Measurements from ENCODE around the gene MX2. TPM values are rescaled to one million over a fixed set of nuclear protein-coding genes. Genes with fewer than 3 reads are reported as not detected.

MX2 gene
- total RNA-seq, 1 donor from 2014 or later, result 5.4 TPM

DNA sequence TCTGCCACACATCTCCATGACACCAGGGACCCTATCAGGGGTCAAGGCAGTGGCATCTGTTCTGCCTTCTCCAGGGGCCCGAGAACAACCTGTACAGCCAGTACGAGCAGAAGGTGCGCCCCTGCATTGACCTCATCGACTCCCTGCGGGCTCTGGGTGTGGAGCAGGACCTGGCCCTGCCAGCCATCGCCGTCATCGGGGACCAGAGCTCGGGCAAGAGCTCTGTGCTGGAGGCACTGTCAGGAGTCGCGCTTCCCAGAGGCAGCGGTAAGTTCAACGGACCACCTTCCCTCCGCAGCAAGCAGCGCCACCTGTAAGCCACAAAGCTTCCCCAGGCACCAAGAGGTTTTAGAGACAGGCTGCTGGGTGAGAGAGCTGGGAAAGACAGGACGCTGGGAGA, 15.9 kb downstream of the MX2 start:
- no peak for TF ChIP-seq CTCF (IDR thresholded peaks at IDR 0.05; ENCODE audit: unreplicated experiment)
- Mint-ChIP-seq H3K27me3 (ENCODE audit: unreplicated experiment) (peaks cover 15% of the 10 kb centered on the region), H3K4me3 (ENCODE audit: unreplicated experiment) (no peak overlapping the region), H3K27ac (ENCODE audit: unreplicated experiment) (no peak overlapping the region), H3K4me1 (ENCODE audit: unreplicated experiment) (no peaks in the 10 kb centered on the region), H3K9me3 (ENCODE audit: unreplicated experiment) (no peaks in the 10 kb centered on the region), H3K36me3 (ENCODE audit: low read depth, unreplicated experiment) (no peaks in the 10 kb centered on the region)
- DNase-seq (ENCODE audit: low spot score), result no peak

DNA sequence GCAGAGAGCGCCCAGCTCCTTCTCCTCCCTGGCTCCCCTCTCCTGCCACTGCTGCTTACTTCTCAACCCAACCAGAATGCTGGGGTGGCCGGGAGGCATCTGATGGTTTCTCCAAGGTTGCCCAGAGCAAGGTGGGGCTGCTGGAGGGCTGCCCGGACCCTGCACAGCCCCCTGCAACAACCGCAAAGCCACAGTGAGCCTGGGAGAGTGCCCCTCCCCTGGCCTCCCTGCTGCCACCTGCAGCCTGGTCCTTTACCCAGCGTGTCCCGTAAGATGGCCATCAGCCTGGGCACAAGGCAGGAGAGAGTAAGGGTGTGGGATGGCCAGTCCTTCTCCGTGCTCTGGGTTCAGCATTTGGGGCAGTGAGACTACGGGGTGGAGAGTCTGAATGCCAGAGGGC, 17.0 kb downstream of the MX2 start:
- Mint-ChIP-seq H3K27ac (ENCODE audit: unreplicated experiment) (no peak overlapping the region), H3K9me3 (ENCODE audit: unreplicated experiment) (no peaks in the 10 kb centered on the region), H3K36me3 (ENCODE audit: low read depth, unreplicated experiment) (peaks cover 1% of the 10 kb centered on the region), H3K4me1 (ENCODE audit: unreplicated experiment) (no peaks in the 10 kb centered on the region), H3K27me3 (ENCODE audit: unreplicated experiment) (peaks cover 15% of the 10 kb centered on the region), H3K4me3 (ENCODE audit: unreplicated experiment) (no peak overlapping the region)
- no peak for DNase-seq (ENCODE audit: low spot score)
- TF ChIP-seq CTCF (IDR thresholded peaks at IDR 0.05; ENCODE audit: unreplicated experiment), result no peak

DNA sequence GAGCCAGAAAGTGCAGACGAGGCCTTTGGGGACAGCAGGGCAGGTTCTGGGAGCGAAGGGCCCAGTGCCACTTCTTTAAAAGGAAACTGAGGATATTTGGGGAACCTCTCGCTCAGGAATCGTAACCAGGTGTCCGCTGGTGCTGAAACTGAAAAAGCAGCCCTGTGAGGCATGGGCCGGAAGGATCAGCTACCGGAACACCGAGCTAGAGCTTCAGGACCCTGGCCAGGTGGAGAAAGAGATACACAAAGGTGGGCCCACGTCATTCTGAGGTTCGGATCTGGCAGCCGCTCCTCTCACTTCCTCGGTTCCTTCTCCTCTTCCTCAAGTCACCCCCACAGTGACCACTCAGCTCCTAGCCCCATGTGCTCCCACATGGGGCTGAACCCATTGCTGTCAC, 18.1 kb downstream of the MX2 start:
- Mint-ChIP-seq H3K27ac (ENCODE audit: unreplicated experiment) (no peak overlapping the region), H3K4me3 (ENCODE audit: unreplicated experiment) (no peak overlapping the region), H3K4me1 (ENCODE audit: unreplicated experiment) (no peaks in the 10 kb centered on the region), H3K9me3 (ENCODE audit: unreplicated experiment) (no peaks in the 10 kb centered on the region), H3K27me3 (ENCODE audit: unreplicated experiment) (peaks cover 13% of the 10 kb centered on the region), H3K36me3 (ENCODE audit: low read depth, unreplicated experiment) (peaks cover 4% of the 10 kb centered on the region)
- no peak for TF ChIP-seq CTCF (IDR thresholded peaks at IDR 0.05; ENCODE audit: unreplicated experiment)
- DNase-seq (ENCODE audit: low spot score), result no peak

- H3K4me1 Mint-ChIP-seq (ENCODE audit: unreplicated experiment), result no peaks in the 10 kb centered on the region
- H3K4me3 Mint-ChIP-seq (ENCODE audit: unreplicated experiment), result no peak overlapping the region
- no peak overlapping the region for H3K27ac Mint-ChIP-seq (ENCODE audit: unreplicated experiment)
- peaks cover 9% of the 10 kb centered on the region for H3K36me3 Mint-ChIP-seq (ENCODE audit: low read depth, unreplicated experiment)
- H3K9me3 Mint-ChIP-seq (ENCODE audit: unreplicated experiment), result no peaks in the 10 kb centered on the region
- H3K27me3 Mint-ChIP-seq (ENCODE audit: unreplicated experiment), result peaks cover 12% of the 10 kb centered on the region
- DNase-seq (ENCODE audit: low spot score), result no peak
- TF ChIP-seq CTCF (IDR thresholded peaks at IDR 0.05; ENCODE audit: unreplicated experiment), result no peak
These were observed 19.9 kb downstream of the MX2 start for GRCh38 chr21:41381731-41382130.

- H3K27ac Mint-ChIP-seq (ENCODE audit: unreplicated experiment), result no peak overlapping the region
- no peak for TF ChIP-seq CTCF (IDR thresholded peaks at IDR 0.05; ENCODE audit: unreplicated experiment)
These were observed 25.4 kb downstream of the MX2 start for GRCh38 chr21:41387042-41387819.

More at GRCh38 chr21:41387042-41387819, 25.4 kb downstream of the MX2 start:
- Mint-ChIP-seq H3K4me3 (ENCODE audit: unreplicated experiment) (no peak overlapping the region), H3K9me3 (ENCODE audit: unreplicated experiment) (no peaks in the 10 kb centered on the region), H3K4me1 (ENCODE audit: unreplicated experiment) (no peaks in the 10 kb centered on the region), H3K36me3 (ENCODE audit: low read depth, unreplicated experiment) (peaks cover 9% of the 10 kb centered on the region), H3K27me3 (ENCODE audit: unreplicated experiment) (peaks cover 6% of the 10 kb centered on the region)
- no peak for DNase-seq (ENCODE audit: low spot score)

Measured in endothelial cell (in vitro differentiated cells).